HCT116 (cell line): ENCODE results near the gene AOPEP. TPM values are rescaled to one million over a fixed set of nuclear protein-coding genes. Genes with fewer than 3 reads are reported as not detected.

Source experiments
- ATAC-seq: fragments of 200-7000 bp; cut with Tn5 transposase; 2 replicates; pipeline ENCODE4 v1.9.1; 2020; ENCODE audit warnings: mild to moderate bottlenecking, moderate library complexity
- BruUV-seq: library from RNA; stranded (reverse); fragments of 400-500 nt; replicated peaks from 2 replicates; lab custom pipeline; 2021; lab: Mats Ljungman, UMichigan
- CTCF ChIA-PET: fragments of 300-600 bp; sonication (Branson Sonifier 250); formaldehyde crosslinking; loops from one replicate; lab custom pipeline; 2021; ENCODE audit warnings: antibody characterized with exemption; lab: Charles Lee
- POLR2A ChIA-PET: fragments of 300-600, 350-600 bp; sonication (Branson Sonifier 250); formaldehyde crosslinking; loops from one replicate; lab custom pipeline; 2021; ENCODE audit warnings: antibody characterized with exemption; lab: Charles Lee
- RAD21 ChIA-PET, 2 experiments: fragments of 300-600 bp; sonication (Branson Sonifier 250); formaldehyde crosslinking; loops; one replicate each; lab custom pipeline; 2023; ENCODE audit warnings: low total read pairs in 2 of 2; ENCODE audit not compliant: uncharacterized antibody in 2 of 2, unreplicated experiment in 2 of 2, low non-redundant PET in 1 of 2; lab: Charles Lee
- DNase-seq: peaks from one replicate; pipeline ENCODE4 v3.0.0-alpha.2; 2010; ENCODE audit warnings: low read depth, low spot score
- H2AFZ ChIP-seq: fragments of 200-600 bp; shearing (Covaris generic), sonication (generic); 2 replicates; pipeline ENCODE4 v1.6.1; 2017; ENCODE audit warnings: low read depth, mixed run types, mixed read lengths, antibody characterized with exemption, low read length; ENCODE audit not compliant: poor library complexity, severe bottlenecking
- H3K27ac ChIP-seq: 2 replicates; pipeline ENCODE4 v1.5.1; 2012; ENCODE audit warnings: low read depth, low read length
- H3K27me3 ChIP-seq: fragments of 200-600 bp; sonication (generic); 2 replicates; pipeline ENCODE4 v1.6.1; 2016; ENCODE audit warnings: mixed run types, low read length, mixed read lengths; ENCODE audit not compliant: insufficient read depth
- H3K36me3 ChIP-seq, 2 experiments: fragments of 200-500 bp in 1 of 2; fragments of 200-600 bp in 1 of 2; sonication (Bioruptor generic) in 1 of 2; sonication (generic) in 1 of 2; 2 replicates each; pipeline versions ENCODE4 v1.5.1 to v1.6.1; 2014 to 2016; ENCODE audit warnings: low read length in 2 of 2, inconsistent platforms in 1 of 2, mixed read lengths in 1 of 2, mixed run types in 1 of 2; ENCODE audit not compliant: insufficient read depth in 2 of 2, control insufficient read depth in 1 of 2
- H3K4me1 ChIP-seq, 2 experiments: fragments of 200-600 bp in 1 of 2; sonication (generic) in 1 of 2; 2 replicates each; pipeline versions ENCODE4 v1.5.1 to v1.6.1; 2012 to 2017; ENCODE audit warnings: low read length in 2 of 2, inconsistent platforms in 1 of 2, mild to moderate bottlenecking in 1 of 2, mixed read lengths in 1 of 2, mixed run types in 1 of 2, moderate library complexity in 1 of 2; ENCODE audit not compliant: insufficient read depth in 2 of 2, control insufficient read depth in 1 of 2
- H3K4me2 ChIP-seq: fragments of 200-600 bp; sonication (generic); 2 replicates; pipeline ENCODE4 v1.6.1; 2017; ENCODE audit warnings: mixed run types, low read length, mixed read lengths
- H3K4me3 ChIP-seq, 2 experiments: fragments of 200-600 bp in 1 of 2; sonication (generic) in 1 of 2; replicated peaks in 1 of 2; 2 replicates each; pipeline ENCODE4 v1.5.1; 2011 to 2016; ENCODE audit warnings: low read length in 2 of 2, control low read depth in 1 of 2, low read depth in 1 of 2, mild to moderate bottlenecking in 1 of 2, mixed read lengths in 1 of 2, mixed run types in 1 of 2
- H3K79me2 ChIP-seq: fragments of 200-600 bp; sonication (generic); 2 replicates; pipeline ENCODE4 v1.6.1; 2017; ENCODE audit warnings: mild to moderate bottlenecking, mixed run types, low read length, moderate library complexity, mixed read lengths; ENCODE audit not compliant: insufficient read depth
- H3K9ac ChIP-seq: fragments of 200-600 bp; sonication (generic); 2 replicates; pipeline ENCODE4 v1.6.1; 2016; ENCODE audit warnings: low read length, mixed read lengths
- H3K9me2 ChIP-seq: fragments of 200-600 bp; sonication (generic), shearing (Covaris generic); 2 replicates; pipeline ENCODE4 v1.6.1; 2017; ENCODE audit warnings: mixed run types, mild to moderate bottlenecking, moderate library complexity; ENCODE audit not compliant: insufficient read depth
- H3K9me3 ChIP-seq, 2 experiments: fragments of 200-500 bp in 1 of 2; fragments of 200-600 bp in 1 of 2; sonication (Bioruptor generic) in 1 of 2; sonication (generic) in 1 of 2; 2 replicates each; pipeline ENCODE4 v1.6.1; 2014 to 2017; ENCODE audit warnings: low read length in 2 of 2, mixed read lengths in 2 of 2, inconsistent platforms in 1 of 2, low read depth in 1 of 2, mild to moderate bottlenecking in 1 of 2, mixed run types in 1 of 2, moderate library complexity in 1 of 2; ENCODE audit not compliant: control insufficient read depth in 1 of 2, insufficient read depth in 1 of 2
- H4K20me1 ChIP-seq: fragments of 200-600 bp; sonication (generic), shearing (Covaris generic); 2 replicates; pipeline ENCODE4 v1.6.1; 2017; ENCODE audit warnings: mixed run types, mild to moderate bottlenecking, moderate library complexity; ENCODE audit not compliant: insufficient read depth
- ATF3 ChIP-seq: IDR thresholded peaks from 2 replicates; pipeline ENCODE4 v1.6.1; 2012
- CTCF ChIP-seq, 3 experiments: fragments of 200-600 bp in 1 of 3; sonication (generic) in 1 of 3; IDR thresholded peaks in 2 of 3; conservative IDR thresholded peaks in 1 of 3; 2 replicates each; pipeline ENCODE4 v1.5.1; 2012 to 2017; ENCODE audit warnings: low read depth in 2 of 3, low read length in 2 of 3, antibody characterized with exemption in 1 of 3, borderline replicate concordance in 1 of 3, control low read depth in 1 of 3, mild to moderate bottlenecking in 1 of 3, mixed read lengths in 1 of 3, mixed run types in 1 of 3, moderate library complexity in 1 of 3; ENCODE audit not compliant: insufficient read depth in 1 of 3
- ELF1 ChIP-seq: IDR thresholded peaks from 2 replicates; pipeline ENCODE4 v1.6.1; 2012; ENCODE audit warnings: low read depth, borderline replicate concordance
- EZH2 ChIP-seq: fragments of 200-600 bp; sonication (generic); IDR thresholded peaks from 2 replicates; pipeline ENCODE4 v1.6.1; 2017; ENCODE audit warnings: antibody characterized with exemption, mixed run types
- MAX ChIP-seq: IDR thresholded peaks from 2 replicates; pipeline ENCODE4 v1.6.1; 2012
- POLR2A ChIP-seq: IDR thresholded peaks from 2 replicates; pipeline ENCODE4 v1.7.0; 2011; ENCODE audit warnings: borderline replicate concordance; ENCODE audit not compliant: insufficient read depth, insufficient read length; ENCODE audit errors: extremely low read depth
- POLR2AphosphoS5 ChIP-seq: IDR thresholded peaks from 2 replicates; pipeline ENCODE4 v1.6.1; 2011; ENCODE audit warnings: mild to moderate bottlenecking, low read depth, low read length, moderate library complexity
- RAD21 ChIP-seq: IDR thresholded peaks from 2 replicates; pipeline ENCODE4 v1.6.1; 2012; ENCODE audit warnings: low read depth, mild to moderate bottlenecking
- SIN3A ChIP-seq: IDR thresholded peaks from 2 replicates; pipeline ENCODE4 v1.6.1; 2012; ENCODE audit warnings: low read depth
- YY1 ChIP-seq: IDR thresholded peaks from 2 replicates; pipeline ENCODE4 v1.6.1; 2011; ENCODE audit warnings: low read length, low read depth, moderate library complexity, mild to moderate bottlenecking; ENCODE audit not compliant: insufficient replicate concordance; ENCODE audit errors: extremely low read depth
- ZNF274 ChIP-seq: fragments of 200-500 bp; sonication (Bioruptor generic); IDR thresholded peaks from 2 replicates; pipeline ENCODE4 v1.6.1; 2014; ENCODE audit warnings: mild to moderate bottlenecking, low read depth, low read length, inconsistent platforms
- intact Hi-C: fragments of 100-400 bp; cut with micrococcal nuclease; formaldehyde crosslinking; loops from 2 replicates; pipeline ENCODE4 v1.10.0; 2022
- total RNA-seq: library from RNA; stranded (reverse); gene quantifications from one replicate; pipeline ENCODE4 v1.2.1, GENCODE V29; 2021; ENCODE audit not compliant: unreplicated experiment

The AOPEP gene
- total RNA-seq, 1 experiment from 2014 or later, result 15.1 TPM

- Histone ChIP-seq H3K27ac (no peak overlapping the region; the same call in 1 of the 2 replicates), H3K9me2 (no peaks in the 10 kb centered on the region), H3K9ac (no peak overlapping the region), H3K9me3 (no peaks in the 10 kb centered on the region), H3K79me2 (no peaks in the 10 kb centered on the region), H4K20me1 (no peaks in the 10 kb centered on the region), H3K36me3 (peaks cover 0 to 7% of the 10 kb centered on the region in 2 experiments; a peak in 1 of 4 replicates), H2AFZ (no peak overlapping the region), H3K4me3 (no peak overlapping the region), H3K4me2 (peak overlapping the region; percentile 33; the same call in 1 of the 2 replicates), H3K4me1 (peaks cover 25 to 49% of the 10 kb centered on the region in 2 experiments), H3K27me3 (no peaks in the 10 kb centered on the region)
- ChIA-PET CTCF (no interaction called here), RAD21 (no interaction called here), POLR2A (no interaction called here)
- no TSS peak for BruUV-seq
- DNase-seq, result no peak
- TF ChIP-seq YY1 (no peak), ZNF274 (no peak), CTCF (IDR thresholded peaks at IDR 0.05 in 2 of 3, conservative IDR thresholded peaks at IDR 0.05 in 1 of 3; ENCODE audit: borderline replicate concordance in 1 of 3, insufficient read depth in 1 of 3, low read depth in 2 of 3, low read length in 2 of 3) (no peak), ELF1 (no peak)
- intact Hi-C loops, result no loop called here
- ATAC-seq, result no peak
These were observed 74.1 kb downstream of the AOPEP start for GRCh38 chr9:94800424-94801117.

- H3K27ac ChIP-seq, result no peak overlapping the region
- H3K27me3 ChIP-seq, result no peaks in the 10 kb centered on the region
- H3K9ac ChIP-seq, result no peak overlapping the region
- H3K9me3 ChIP-seq, result no peaks in the 10 kb centered on the region
- no TSS peak for BruUV-seq
- peaks cover 29 to 52% of the 10 kb centered on the region in 2 experiments for H3K4me1 ChIP-seq
- DNase-seq, result no peak
- H3K36me3 ChIP-seq, result peaks cover 0 to 7% of the 10 kb centered on the region in 2 experiments; a peak in 1 of 4 replicates
- no peak overlapping the region for H2AFZ ChIP-seq
- H3K4me2 ChIP-seq, result no peak overlapping the region
- ChIA-PET POLR2A (no interaction called here), RAD21 (no interaction called here), CTCF (no interaction called here)
- no peaks in the 10 kb centered on the region for H3K79me2 ChIP-seq
- ATAC-seq, result no peak
- no peak overlapping the region for H3K4me3 ChIP-seq
- H3K9me2 ChIP-seq, result no peaks in the 10 kb centered on the region
- H4K20me1 ChIP-seq, result no peaks in the 10 kb centered on the region
- intact Hi-C loops, result no loop called here
- TF ChIP-seq ATF3 (no peak), EZH2 (no peak), CTCF (IDR thresholded peaks at IDR 0.05 in 2 of 3, conservative IDR thresholded peaks at IDR 0.05 in 1 of 3; ENCODE audit: borderline replicate concordance in 1 of 3, insufficient read depth in 1 of 3, low read depth in 2 of 3, low read length in 2 of 3) (no peak), POLR2A (no peak), ZNF274 (no peak), SIN3A (no peak), MAX (no peak), POLR2AphosphoS5 (no peak), RAD21 (no peak)
These were observed 74.7 kb downstream of the AOPEP start for GRCh38 chr9:94801234-94801633.
